K562 (cell line): ENCODE data around the gene SPSB1. TPM values are rescaled to one million over a fixed set of nuclear protein-coding genes. Genes with fewer than 3 reads are reported as not detected.

Experiments used
- AFF4 ChIP-seq: sonication (generic); formaldehyde crosslinking; IDR thresholded peaks from 2 replicates; pipeline ENCODE4 v1.8.0; 2023; ENCODE audit warnings: mild to moderate bottlenecking, missing genetic modification reagents
- BCOR ChIP-seq: fragments of 450-650 bp; IDR thresholded peaks from 2 replicates; pipeline ENCODE4 v1.6.1; 2016
- CHCHD3 ChIP-seq: fragments of 250-450 bp; sonication (Bioruptor Pico); IDR thresholded peaks from 2 replicates; pipeline ENCODE4 v2.1.2; 2022; ENCODE audit warnings: mild to moderate bottlenecking
- ELF2 ChIP-seq: fragments of 250-450 bp; sonication (Bioruptor Pico); IDR thresholded peaks from 2 replicates; pipeline ENCODE4 v1.5.0; 2021; ENCODE audit warnings: mild to moderate bottlenecking
- KDM1A ChIP-seq, 2 experiments: fragments of 450-650 bp; IDR thresholded peaks; 2 replicates each; pipeline ENCODE4 v1.6.1; 2016; ENCODE audit warnings: mild to moderate bottlenecking in 2 of 2
- MYNN ChIP-seq, 2 experiments: sonication (generic); formaldehyde crosslinking in 1 of 2; IDR thresholded peaks; 2 replicates each; pipeline versions ENCODE4 v1.5.0 to v1.6.1; 2016 to 2020; ENCODE audit warnings: antibody characterized with exemption in 1 of 2, missing genetic modification reagents in 1 of 2
- RBM25 ChIP-seq: fragments of 200-400 bp; formaldehyde crosslinking; IDR thresholded peaks from 2 replicates; pipeline ENCODE4 v1.6.1; 2018; ENCODE audit warnings: low read length, low read depth, moderate library complexity; ENCODE audit not compliant: severe bottlenecking
- RBM39 ChIP-seq: fragments of 200-400 bp; formaldehyde crosslinking; optimal IDR thresholded peaks from 2 replicates; pipeline ENCODE3; 2018; ENCODE audit warnings: low read depth, low read length
- RNF219 ChIP-seq: fragments of 250-450 bp; sonication (Bioruptor Pico); IDR thresholded peaks from 2 replicates; pipeline ENCODE4 v1.5.0; 2022; ENCODE audit warnings: mild to moderate bottlenecking
- SIX5 ChIP-seq, 2 experiments: IDR thresholded peaks; 2 replicates each; pipeline ENCODE4 v1.6.1; 2011; ENCODE audit warnings: low read length in 2 of 2, borderline replicate concordance in 1 of 2, low read depth in 1 of 2, mild to moderate bottlenecking in 1 of 2, moderate library complexity in 1 of 2; ENCODE audit not compliant: insufficient read depth in 1 of 2
- THAP7 ChIP-seq: fragments of 250-450 bp; sonication (Bioruptor Pico); IDR thresholded peaks from 2 replicates; pipeline ENCODE4 v1.5.0; 2021
- ZFP36 ChIP-seq: fragments of 150-350 bp; IDR thresholded peaks from 2 replicates; pipeline ENCODE4 v1.6.1; 2018; ENCODE audit warnings: low read length, low read depth; ENCODE audit not compliant: partially characterized antibody
- ZMIZ1 ChIP-seq, 2 experiments: fragments of 150-350 bp in 1 of 2; IDR thresholded peaks; 2 replicates each; pipeline ENCODE4 v1.6.1; 2012 to 2016; ENCODE audit warnings: low read depth in 2 of 2, low read length in 2 of 2, mild to moderate bottlenecking in 1 of 2, moderate library complexity in 1 of 2
- ZNF518B ChIP-seq: fragments of 250-450 bp; sonication (Bioruptor Pico); IDR thresholded peaks from 2 replicates; pipeline ENCODE4 v1.5.0; 2021; ENCODE audit warnings: mild to moderate bottlenecking, moderate library complexity
- polyA plus RNA-seq, 8 experiments: library from polyadenylated mRNA; depleted of rRNA in 4 of 8; stranded (reverse) in 5 of 8; unstranded in 3 of 8; fragments of >200 nt; fragmentation: Nextera tagmentation in 2 of 8; fragmentation: Illumina TruSeq in 1 of 8; extraction: Ambion mirVana in 2 of 8; extraction: Trizol in 1 of 8; gene quantifications; 2 replicates each; pipeline versions ENCODE4 v1.2.1 to v1.2.3, GENCODE V29; 2011 to 2014; ENCODE audit warnings: inconsistent platforms in 1 of 8, missing spikeins in 1 of 8
- total RNA-seq, 7 experiments: library from RNA; depleted of rRNA in 6 of 7; stranded (reverse); fragments of >200 nt in 6 of 7; fragmentation: Illumina TruSeq in 2 of 7; extraction: Trizol in 2 of 7; gene quantifications; 2 replicates each; pipeline versions ENCODE4 v1.2.1 to v1.2.3, GENCODE V29; 2011 to 2021; ENCODE audit warnings: low replicate concordance in 1 of 7

Gene SPSB1
- total and polyA plus RNA-seq, 9 of the 15 experiments (the other 6 are each of a cell fraction or from before 2014, with no cell fraction given), result 0.06 to 0.35 (median 0.14) TPM; not detected in 6

- TF ChIP-seq AFF4 (no peak), ZFP36 (peak; percentile 99), BCOR (peak; percentile 94), ZMIZ1 (IDR thresholded peaks at IDR 0.05; ENCODE audit: low read depth in 2 of 2, low read length in 2 of 2) (no peak), RNF219 (CRISPR knock-in tag) (no peak), ELF2 (no peak), RBM25 (peak; percentile 88), MYNN (IDR thresholded peaks at IDR 0.05) (no peak), MYNN (CRISPR knock-in tag; IDR thresholded peaks at IDR 0.05) (no peak), RBM39 (no peak), THAP7 (CRISPR knock-in tag) (no peak), SIX5 (IDR thresholded peaks at IDR 0.05; ENCODE audit: borderline replicate concordance in 1 of 2, insufficient read depth in 1 of 2, low read depth in 1 of 2, low read length in 2 of 2) (no peak), ZNF518B (CRISPR knock-in tag) (no peak), KDM1A (IDR thresholded peaks at IDR 0.05) (peak; percentile 54 to 65), CHCHD3 (no peak)
These were observed 24.4 kb downstream of the SPSB1 start (continued) for GRCh38 chr1:9317072-9317471.
